ENCODE results near the gene EGR4. TPM values are rescaled to one million over a fixed set of nuclear protein-coding genes. Genes with fewer than 3 reads are reported as not detected.
"Not testable (repeated sequence)": the region's sequence is repeated elsewhere in the genome, so short reads cannot be mapped to it uniquely, and the experiment has no call there.

EGR4 gene
- total and polyA plus RNA-seq, 8 donors, result 0.09 to 0.94 (median 0.18) TPM; not detected in 3

GRCh38 chr2:73265298-73266060, 27.9 kb downstream of the EGR4 start:
- Histone ChIP-seq H3K36me3 (no peaks in the 10 kb centered on the region), H3K27me3 (no peaks in the 10 kb centered on the region), H3K9me3 (no peaks in the 10 kb centered on the region), H3K4me1 (peaks cover 0 to 2% (median 0%) of the 10 kb centered on the region in 3 donors), H3K27ac (no peak overlapping the region), H3K4me3 (no peak overlapping the region)
- TF ChIP-seq CTCF (IDR thresholded peaks at IDR 0.05), result no peak
- FAIRE-seq (no peak), DNase-seq (peak in 1 of 6 donors; percentile 67), ATAC-seq (no peak)
- intact Hi-C loops (cut with DNase I), result no loop called here
- WGBS, 2 donors, result 90 to 92% methylated on average over 28 of the region's 28 CpGs

- intact Hi-C loops (cut with DNase I), result no loop called here
- no peaks in the 10 kb centered on the region for H3K36me3 ChIP-seq
- no peak overlapping the region for H3K4me3 ChIP-seq
- WGBS, 2 donors, result 87 to 88% methylated on average over 4 of the region's 4 CpGs
- H3K27me3 ChIP-seq, result no peaks in the 10 kb centered on the region
- FAIRE-seq (no peak), ATAC-seq (no peak), DNase-seq (no peak)
- peaks cover 0 to 2% (median 0%) of the 10 kb centered on the region in 3 donors for H3K4me1 ChIP-seq
- no peak overlapping the region for H3K27ac ChIP-seq
- H3K9me3 ChIP-seq, result no peaks in the 10 kb centered on the region
- no peak for TF ChIP-seq CTCF (IDR thresholded peaks at IDR 0.05)
These were observed 28.6 kb downstream of the EGR4 start for GRCh38 chr2:73264783-73265182.

GRCh38 chr2:73264332-73264606, 29.1 kb downstream of the EGR4 start:
- ATAC-seq, result no peak
- TF ChIP-seq CTCF (IDR thresholded peaks at IDR 0.05), result no peak

GRCh38 chr2:73263540-73264331, 29.6 kb downstream of the EGR4 start:
- FAIRE-seq (no peak), DNase-seq (peak in 1 of 6 donors; percentile 69), ATAC-seq (no peak)
- no peak for TF ChIP-seq CTCF (IDR thresholded peaks at IDR 0.05)
- WGBS, 2 donors, result 90 to 95% methylated on average over 16 of the region's 16 CpGs
- H3K27ac ChIP-seq, result no peak overlapping the region
- H3K36me3 ChIP-seq, result no peaks in the 10 kb centered on the region
- no peak overlapping the region for H3K4me3 ChIP-seq
- H3K27me3 ChIP-seq, result no peaks in the 10 kb centered on the region
- no peaks in the 10 kb centered on the region for H3K9me3 ChIP-seq
- peaks cover 0 to 2% (median 0%) of the 10 kb centered on the region in 3 donors for H3K4me1 ChIP-seq
- intact Hi-C loops (cut with DNase I), result no loop called here

More at GRCh38 chr2:73264332-73264606, 29.1 kb downstream of the EGR4 start:
- Histone ChIP-seq H3K27me3 (no peaks in the 10 kb centered on the region), H3K36me3 (no peaks in the 10 kb centered on the region), H3K9me3 (no peaks in the 10 kb centered on the region), H3K4me3 (no peak overlapping the region), H3K4me1 (peaks cover 0 to 2% (median 0%) of the 10 kb centered on the region in 3 donors), H3K27ac (no peak overlapping the region)
- DNase-seq (peak in 1 of 6 donors; percentile 44), FAIRE-seq (no peak)
- intact Hi-C loops (cut with DNase I), result no loop called here
- WGBS, 2 donors, result 91 to 95% methylated on average over 15 of the region's 15 CpGs

- H3K4me3 ChIP-seq; H3K9me3 ChIP-seq; H3K4me1 ChIP-seq; intact Hi-C loops (cut with DNase I); H3K27ac ChIP-seq; ATAC-seq; H3K27me3 ChIP-seq; FAIRE-seq; H3K36me3 ChIP-seq: not testable (repeated sequence)
- DNase-seq, result peak in 1 of 6 donors; percentile 35
- WGBS, 2 donors, result 89% methylated on average over 18 of the region's 18 CpGs
These were observed 30.5 kb downstream of the EGR4 start for GRCh38 chr2:73262691-73263429.

All from pancreas (tissue), 10 donors.